Measurements from ENCODE around the gene KLHL17.
"Not testable (repeated sequence)": the region's sequence is repeated elsewhere in the genome, so short reads cannot be mapped to it uniquely, and the experiment has no call there.

Gene KLHL17

DNA sequence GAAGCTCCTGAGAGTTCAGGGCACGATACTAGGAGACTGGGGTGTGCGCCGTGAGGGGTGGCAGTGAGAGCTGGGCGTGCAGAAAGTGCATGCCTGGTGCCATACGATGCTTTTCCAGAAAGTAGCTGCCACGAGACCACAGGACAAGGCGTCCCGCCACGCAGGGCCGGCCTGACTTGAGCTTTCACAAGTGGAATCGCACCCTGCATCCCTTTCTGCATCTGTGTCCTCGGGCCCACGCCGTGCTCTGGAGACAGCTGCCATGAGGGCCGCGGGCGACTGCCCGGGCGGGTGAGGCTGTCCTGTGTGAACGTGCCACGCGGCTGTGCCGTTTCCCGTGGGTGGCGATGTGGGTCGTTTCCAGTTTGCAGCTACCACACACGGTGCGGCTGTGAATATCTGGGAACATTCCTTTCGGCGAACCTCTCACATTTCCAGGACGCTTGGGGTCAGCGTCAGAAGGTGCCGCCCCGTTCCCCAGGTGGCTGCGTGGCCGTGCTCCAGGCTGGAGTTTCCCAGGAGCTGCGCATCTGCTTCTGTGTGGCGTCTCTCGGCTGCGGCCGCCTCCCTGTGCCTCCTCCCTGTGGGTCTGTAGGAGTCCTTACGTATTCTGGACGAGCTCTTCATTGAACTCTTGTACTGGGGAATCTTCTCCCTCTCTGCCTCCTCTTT is 22.5 kb downstream of the KLHL17 start:
- FAIRE-seq = no peak

DNA sequence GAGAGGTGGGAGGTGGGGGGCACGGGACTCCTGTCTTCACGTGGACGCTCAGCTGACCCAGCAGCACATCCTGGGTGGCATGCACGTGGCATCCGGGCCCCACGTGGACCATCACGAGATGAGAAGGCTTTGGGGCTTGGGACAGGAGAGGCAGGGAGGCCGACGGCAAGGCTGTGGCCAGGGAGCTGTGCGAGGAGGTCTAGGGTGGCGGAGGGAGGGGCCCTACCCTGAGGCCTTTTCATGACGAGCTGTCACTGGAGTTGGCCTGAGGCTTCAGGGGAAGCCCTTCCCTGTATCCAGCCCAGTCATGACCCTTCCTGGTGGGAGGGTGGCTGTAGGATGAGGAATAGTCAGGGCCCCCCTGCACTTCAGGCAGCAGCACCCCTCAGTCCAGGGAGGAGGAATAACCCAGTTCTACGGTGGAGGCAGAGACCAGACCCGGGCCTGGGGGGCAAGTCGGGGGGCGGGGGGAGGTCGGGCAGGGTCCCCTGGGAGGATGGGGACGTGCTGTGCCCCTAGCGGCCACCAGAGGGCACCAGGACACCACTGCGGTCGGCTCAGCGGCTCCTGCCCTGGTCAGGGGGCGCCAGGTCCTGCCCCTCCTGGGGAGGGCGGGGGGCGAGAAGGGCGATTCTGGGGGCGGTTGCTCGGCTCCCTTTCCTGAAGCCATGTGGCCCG is 23.6 kb downstream of the KLHL17 start:
- FAIRE-seq = no peak

- no peak for FAIRE-seq
These were observed 24.1 kb downstream of the KLHL17 start for GRCh38 chr1:984476-984814.

DNA sequence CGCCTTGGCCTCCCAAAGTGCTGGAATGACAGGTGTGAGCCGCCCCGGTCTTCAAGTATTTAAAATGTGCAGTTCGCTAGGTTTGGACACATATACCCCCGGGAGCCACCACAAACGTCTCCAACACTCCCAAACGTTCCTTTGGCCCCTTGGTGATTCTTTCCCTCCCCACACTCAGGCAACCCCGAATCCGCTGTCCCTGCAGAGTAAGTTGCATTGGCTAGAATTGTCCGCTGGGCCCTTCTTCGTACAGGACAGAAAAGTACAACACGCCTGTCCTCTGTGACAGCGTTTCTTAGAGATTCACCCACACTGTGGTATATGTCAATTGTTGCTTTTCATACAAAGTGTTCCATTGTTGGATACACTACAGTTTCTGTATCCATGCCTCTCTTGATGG is 24.7 kb downstream of the KLHL17 start:
- no peak for FAIRE-seq

GRCh38 chr1:988061-988460 is 27.7 kb downstream of the KLHL17 start:
- not testable (repeated sequence) for FAIRE-seq

DNA sequence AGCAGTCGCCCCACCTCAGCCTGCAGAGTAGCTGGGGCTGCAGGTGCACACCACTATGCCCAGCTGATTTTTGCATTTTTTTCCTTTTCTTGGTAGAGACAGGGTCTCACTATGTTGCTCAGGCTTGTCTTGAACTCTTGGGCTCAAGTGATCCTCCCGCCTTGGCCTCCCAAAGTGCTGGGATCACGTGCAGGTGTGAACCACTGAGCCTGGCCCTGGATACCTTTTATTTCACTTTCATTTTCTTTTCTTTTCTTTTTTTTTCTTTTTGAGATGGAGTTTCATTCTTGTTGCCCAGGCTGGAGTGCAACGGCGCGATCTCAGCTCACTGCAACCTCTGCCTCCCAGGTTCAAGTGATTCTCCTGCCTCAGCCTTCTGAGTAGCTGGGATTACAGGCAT is 30.9 kb downstream of the KLHL17 start:
- not testable (repeated sequence) for FAIRE-seq

DNA sequence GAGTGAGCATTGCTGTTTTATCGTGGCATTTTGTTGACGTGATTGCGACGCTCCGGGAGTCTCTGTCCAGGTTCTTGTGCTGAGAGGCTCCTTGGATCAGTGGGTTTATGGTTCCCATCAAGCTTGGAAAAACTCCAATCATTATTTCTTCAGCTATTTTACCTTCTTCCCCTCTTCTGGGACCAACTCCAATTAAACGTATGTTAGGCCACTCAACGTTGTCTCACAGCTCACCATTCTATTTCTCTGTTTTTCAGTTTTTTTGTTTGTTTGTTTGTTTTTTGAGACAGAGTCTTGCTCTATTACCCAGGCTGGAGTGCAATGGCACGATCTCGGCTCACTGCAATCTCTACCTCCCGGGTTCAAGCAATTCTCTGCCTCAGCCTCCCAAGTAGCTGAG is 31.5 kb downstream of the KLHL17 start:
- no peak for FAIRE-seq

DNA sequence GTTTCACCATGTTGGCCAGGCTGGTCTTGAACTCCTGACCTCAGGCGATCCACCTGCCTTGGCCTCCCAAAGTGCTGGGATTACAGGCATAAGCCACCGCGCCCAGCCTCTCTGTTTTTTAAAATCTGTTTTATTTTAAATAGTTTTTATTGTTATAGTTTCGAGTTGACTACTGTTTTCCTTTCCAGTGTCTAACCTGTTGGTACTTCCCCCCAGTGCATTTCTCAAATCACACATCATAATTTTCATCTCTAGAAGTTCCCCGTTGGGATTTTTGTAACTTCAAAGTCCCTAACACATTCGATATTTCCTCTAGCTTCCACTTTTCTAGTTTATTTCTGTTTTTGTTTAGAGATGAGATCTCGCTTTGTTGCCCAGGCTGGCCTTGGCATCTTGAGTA is 32.0 kb downstream of the KLHL17 start:
- no peak for FAIRE-seq

DNA sequence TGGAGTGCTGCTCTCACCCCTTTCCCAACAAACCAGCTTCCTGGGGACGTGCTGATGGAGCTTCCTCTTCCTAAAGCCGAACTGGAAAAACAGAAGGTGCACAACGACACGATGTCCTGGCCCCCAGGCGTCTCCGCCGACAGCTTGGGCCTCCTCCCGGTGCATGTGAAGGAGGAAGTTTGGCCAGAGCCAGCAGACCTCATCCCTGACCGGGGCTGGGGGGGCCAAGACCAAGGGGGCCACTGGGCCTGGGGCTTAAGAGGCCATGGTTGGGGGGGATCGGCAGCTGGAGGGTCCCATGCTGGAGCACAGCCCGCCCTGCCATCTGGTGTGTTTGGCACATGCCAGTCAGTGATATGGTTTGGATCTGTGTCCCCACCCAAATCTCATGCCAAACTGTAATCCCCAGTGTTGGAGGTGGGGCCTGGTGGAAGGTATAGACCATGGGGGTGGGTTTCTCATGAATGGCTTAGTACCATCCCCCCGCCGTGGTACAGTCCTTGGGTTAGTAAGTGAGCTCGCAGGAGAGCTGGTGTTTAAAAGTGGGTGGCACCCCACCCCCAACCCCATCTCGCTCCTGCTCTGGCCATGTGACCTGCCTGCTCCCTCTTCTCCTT is 33.1 kb downstream of the KLHL17 start:
- no peak for FAIRE-seq

- not testable (repeated sequence) for FAIRE-seq
These were observed 34.2 kb downstream of the KLHL17 start for GRCh38 chr1:994546-994945.

DNA sequence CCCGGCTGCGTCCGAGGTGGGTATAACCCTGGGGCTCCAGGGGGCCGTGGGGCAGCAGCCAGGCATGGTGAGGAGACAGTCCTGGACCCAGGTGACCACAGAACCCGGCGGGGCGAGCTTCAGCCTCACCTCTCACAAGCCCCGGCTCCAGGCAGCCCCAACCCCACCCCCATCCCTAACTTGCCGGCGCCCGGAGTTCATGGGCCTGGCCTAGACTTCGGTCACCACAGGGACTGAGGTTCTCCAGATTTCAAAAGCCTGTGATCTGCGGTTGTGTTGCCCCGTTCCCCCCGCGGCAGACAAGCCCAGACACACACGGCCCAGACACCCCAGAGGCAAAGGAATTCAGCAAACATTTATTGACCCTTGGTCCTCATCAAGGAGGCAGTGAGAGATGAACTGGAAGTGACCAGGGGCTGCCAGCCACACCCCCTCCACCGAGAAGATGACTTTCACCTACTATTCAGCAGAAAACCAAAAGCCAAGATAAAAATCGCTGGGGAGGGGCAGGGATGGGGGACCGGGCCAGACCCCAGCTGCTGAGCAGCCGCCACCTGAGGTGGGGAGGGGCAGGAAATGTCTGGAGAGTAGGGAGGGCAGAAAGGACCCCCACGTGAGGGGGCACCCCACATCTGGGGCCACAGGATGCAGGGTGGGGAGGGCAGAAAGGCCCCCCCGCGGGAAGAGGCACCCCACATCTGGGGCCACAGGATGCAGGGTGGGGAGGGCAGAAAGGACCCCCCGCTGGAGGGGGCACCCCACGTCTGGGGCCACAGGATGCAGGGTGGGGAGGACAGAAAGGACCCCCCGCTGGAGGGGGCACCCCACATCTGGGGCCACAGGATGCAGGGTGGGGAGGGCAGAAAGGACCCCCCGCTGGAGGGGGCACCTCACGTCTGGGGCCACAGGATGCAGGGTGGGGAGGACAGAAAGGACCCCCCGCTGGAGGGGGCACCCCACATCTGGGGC is 35.6 kb downstream of the KLHL17 start:
- no peak for FAIRE-seq

- no peak for FAIRE-seq
These were observed 36.7 kb downstream of the KLHL17 start for GRCh38 chr1:996851-997712.

DNA sequence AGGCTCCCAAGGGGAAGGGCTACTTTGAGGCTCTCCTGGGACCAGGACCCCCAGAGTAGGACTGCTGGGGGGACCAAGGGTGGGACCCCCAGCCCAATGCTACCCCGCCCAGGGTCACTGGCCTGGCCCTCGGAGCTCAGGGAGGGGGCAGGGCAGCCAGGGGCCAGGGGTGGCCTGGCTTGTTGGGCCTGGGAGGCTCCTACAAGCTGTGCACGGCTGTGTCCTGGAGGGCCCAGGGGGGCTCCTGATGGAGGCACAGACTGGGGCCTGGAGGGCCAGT is 37.3 kb downstream of the KLHL17 start:
- FAIRE-seq = no peak

DNA sequence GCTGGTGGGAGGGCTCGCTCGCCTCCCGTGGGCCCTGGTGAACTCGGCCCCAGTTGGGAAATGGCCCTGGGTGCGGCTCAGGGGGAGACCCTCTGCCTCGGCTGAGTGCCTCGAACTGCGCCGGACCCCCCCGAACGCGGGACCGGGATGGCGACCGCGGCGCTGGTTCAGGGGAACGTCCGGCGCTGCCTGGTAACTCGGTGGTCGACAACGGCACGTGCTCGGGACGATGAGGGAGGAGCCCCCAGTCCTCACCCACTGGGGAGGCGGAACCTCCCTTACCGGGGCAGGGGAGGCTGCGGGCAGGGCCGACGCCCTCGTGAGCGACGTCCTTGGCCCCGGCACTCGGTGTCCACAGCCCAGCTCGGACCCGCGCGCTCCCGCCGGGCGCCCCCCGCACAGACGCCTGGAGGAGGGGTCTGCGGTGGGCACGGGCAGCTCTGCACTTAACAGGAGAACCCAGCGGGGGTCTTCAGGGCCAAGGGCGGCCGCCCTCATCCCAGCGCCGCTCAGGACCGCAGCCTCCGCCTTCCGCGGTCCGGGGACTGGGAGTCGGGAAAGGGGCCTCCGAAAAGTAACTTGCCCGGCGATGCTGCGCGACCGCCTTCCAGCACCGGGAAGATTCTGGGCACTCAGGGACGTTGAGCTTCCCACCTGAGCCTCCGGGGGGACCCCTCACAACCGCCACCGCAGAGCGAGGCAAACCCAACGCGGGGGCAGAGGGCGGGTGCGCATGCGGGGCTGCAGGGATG is 37.8 kb downstream of the KLHL17 start:
- no peak for FAIRE-seq

DNA sequence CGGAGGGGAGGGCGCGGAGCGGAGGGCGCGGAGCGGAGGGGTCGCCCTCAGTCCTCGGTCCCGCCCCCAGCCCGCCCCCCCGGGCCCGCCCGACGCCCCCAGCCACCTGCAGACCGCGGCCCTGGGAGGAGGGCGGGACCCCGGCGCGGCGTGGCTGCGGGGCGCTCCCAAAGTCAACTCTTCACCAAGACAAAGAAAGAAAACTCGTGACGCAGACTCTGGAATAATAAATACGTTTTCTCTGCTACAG is 38.3 kb downstream of the KLHL17 start:
- FAIRE-seq = no peak

- no peak for FAIRE-seq
These were observed 38.8 kb downstream of the KLHL17 start for GRCh38 chr1:998995-999724.

DNA sequence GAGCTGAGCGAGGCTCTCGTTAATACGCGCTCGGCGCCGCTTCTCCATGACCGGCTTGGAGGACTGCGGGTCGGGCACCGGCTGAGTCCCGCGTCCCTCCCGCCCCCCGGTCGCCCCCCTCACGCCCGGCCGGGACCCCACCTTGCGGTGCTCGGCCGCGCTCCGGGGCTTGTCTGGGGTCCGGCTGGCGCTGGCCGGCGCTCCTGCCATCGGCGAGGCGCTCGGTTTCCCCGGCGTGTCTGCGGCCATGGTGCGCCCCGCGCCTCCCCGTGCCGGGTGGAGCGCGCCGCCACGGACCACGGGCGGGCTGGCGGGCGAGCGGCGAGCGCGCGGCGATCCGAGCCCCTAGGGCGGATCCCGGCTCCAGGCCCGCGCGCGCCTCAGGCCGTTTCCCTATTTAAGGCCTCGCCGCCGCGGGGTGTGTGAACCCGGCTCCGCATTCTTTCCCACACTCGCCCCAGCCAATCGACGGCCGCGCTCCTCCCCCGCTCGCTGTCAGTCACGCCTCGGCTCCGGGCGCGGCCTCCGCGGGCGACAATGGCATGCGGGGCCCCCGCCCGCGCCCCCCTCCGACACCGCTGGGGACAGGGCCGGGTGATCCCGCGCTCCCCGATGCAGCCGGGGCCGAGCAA is 39.5 kb downstream of the KLHL17 start, which contains the start of gene HES4:
Gene HES4 (minus strand): TSS at position 373 of the 632 bp plus-strand sequence. CDS start 124 bp downstream, at position 249.
- FAIRE-seq = no peak

GRCh38 chr1:1000357-1001056 is 40.1 kb downstream of the KLHL17 start:
- no peak for FAIRE-seq

GRCh38 chr1:1001057-1001783 is 40.8 kb downstream of the KLHL17 start:
- no peak for FAIRE-seq
